Skeletal muscle cell (primary cell): ENCODE measurements around the gene CCDC97.
"Not testable (repeated sequence)": the region's sequence is repeated elsewhere in the genome, so short reads cannot be mapped to it uniquely, and the experiment has no call there.

Experiments used
- DNase-seq: peaks from one replicate; pipeline ENCODE4 v3.0.0-alpha.2; 2010; ENCODE audit warnings: low read depth
- H3K4me3 ChIP-seq: 2 replicates; pipeline ENCODE4 v1.5.1; 2011; ENCODE audit warnings: low read depth, mild to moderate bottlenecking, control low read depth, low read length, moderate library complexity

CCDC97 gene

GRCh38 chr19:41355802-41356201, 45.8 kb downstream of the CCDC97 start:
- no peak overlapping the region for H3K4me3 ChIP-seq
- DNase-seq, result no peak

GRCh38 chr19:41356984-41357739, 47.2 kb downstream of the CCDC97 start:
- no peak overlapping the region for H3K4me3 ChIP-seq
- DNase-seq, result no peak

GRCh38 chr19:41357746-41358145, 47.8 kb downstream of the CCDC97 start:
- no peak for DNase-seq
- H3K4me3 ChIP-seq, result no peak overlapping the region

- DNase-seq, result no peak
- no peak overlapping the region for H3K4me3 ChIP-seq
Measured at GRCh38 chr19:41359741-41360140, 49.8 kb downstream of the CCDC97 start.

GRCh38 chr19:41362143-41362847, 52.3 kb downstream of the CCDC97 start:
- H3K4me3 ChIP-seq, result no peak overlapping the region
- no peak for DNase-seq

GRCh38 chr19:41363371-41363752, 53.4 kb downstream of the CCDC97 start:
- peak overlapping the region; percentile 77 for H3K4me3 ChIP-seq
- DNase-seq, result no peak

GRCh38 chr19:41363753-41364523, 54.0 kb downstream of the CCDC97 start, which contains the start of gene B9D2:
Gene B9D2, minus strand, starts transcription at chr19:41364149. Its CDS starts 630 bp downstream, at chr19:41363519.
- H3K4me3 ChIP-seq, result peak within 1 kb of the TSS; percentile 77

GRCh38 chr19:41364524-41365391, 54.8 kb downstream of the CCDC97 start:
- no peak for DNase-seq
- H3K4me3 ChIP-seq, result peak overlapping the region; percentile 77

More at GRCh38 chr19:41363753-41364523, 54.0 kb downstream of the CCDC97 start, which contains the start of gene B9D2:
- peak; percentile 90 for DNase-seq

- no peak overlapping the region for H3K4me3 ChIP-seq
- DNase-seq, result no peak
Measured at GRCh38 chr19:41366089-41366488, 56.1 kb downstream of the CCDC97 start.

- no peak overlapping the region for H3K4me3 ChIP-seq
- no peak for DNase-seq
Measured at GRCh38 chr19:41367848-41368301, 57.9 kb downstream of the CCDC97 start.

- DNase-seq, result no peak
- H3K4me3 ChIP-seq, result no peak overlapping the region
Measured at GRCh38 chr19:41369769-41370168, 59.8 kb downstream of the CCDC97 start.

GRCh38 chr19:41371119-41371518, 61.1 kb downstream of the CCDC97 start:
- DNase-seq, H3K4me3 ChIP-seq: not testable (repeated sequence)

- no peak for DNase-seq
- H3K4me3 ChIP-seq, result no peak overlapping the region
Measured at GRCh38 chr19:41371541-41371940, 61.6 kb downstream of the CCDC97 start.

GRCh38 chr19:41372501-41372900, 62.5 kb downstream of the CCDC97 start:
- H3K4me3 ChIP-seq, result no peak overlapping the region
- no peak for DNase-seq

GRCh38 chr19:41373993-41374392, 64.0 kb downstream of the CCDC97 start:
- peak; percentile 75 for DNase-seq
- H3K4me3 ChIP-seq, result no peak overlapping the region
